Mucosa of stomach (tissue), 1 donor: Measurements from ENCODE around the gene LRRC38.
"Not testable (repeated sequence)": the region's sequence is repeated elsewhere in the genome, so short reads cannot be mapped to it uniquely, and the experiment has no call there.

Experiments
- H3K27me3 ChIP-seq: one replicate; pipeline ENCODE4 v1.7.0; 2013; ENCODE audit warnings: mild to moderate bottlenecking, low read length; ENCODE audit not compliant: control insufficient read depth, insufficient read depth
- H3K36me3 ChIP-seq: one replicate; pipeline ENCODE4 v1.7.0; 2013; ENCODE audit warnings: low read length; ENCODE audit not compliant: control insufficient read depth, insufficient read depth
- H3K4me1 ChIP-seq: one replicate; pipeline ENCODE4 v1.7.0; 2013; ENCODE audit warnings: mild to moderate bottlenecking, low read length; ENCODE audit not compliant: control insufficient read depth, insufficient read depth
- H3K4me3 ChIP-seq: one replicate; pipeline ENCODE4 v1.7.0; 2013; ENCODE audit warnings: low read length
- H3K9ac ChIP-seq: one replicate; pipeline ENCODE4 v1.7.0; 2013; ENCODE audit warnings: mild to moderate bottlenecking, low read length, moderate library complexity
- H3K9me3 ChIP-seq: one replicate; pipeline ENCODE4 v1.7.0; 2013; ENCODE audit warnings: mild to moderate bottlenecking, low read length, moderate library complexity; ENCODE audit not compliant: control insufficient read depth
- donor health status: Pancreatic carcinoma.

Gene LRRC38, protein sequence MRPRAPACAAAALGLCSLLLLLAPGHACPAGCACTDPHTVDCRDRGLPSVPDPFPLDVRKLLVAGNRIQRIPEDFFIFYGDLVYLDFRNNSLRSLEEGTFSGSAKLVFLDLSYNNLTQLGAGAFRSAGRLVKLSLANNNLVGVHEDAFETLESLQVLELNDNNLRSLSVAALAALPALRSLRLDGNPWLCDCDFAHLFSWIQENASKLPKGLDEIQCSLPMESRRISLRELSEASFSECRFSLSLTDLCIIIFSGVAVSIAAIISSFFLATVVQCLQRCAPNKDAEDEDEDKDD

DNA sequence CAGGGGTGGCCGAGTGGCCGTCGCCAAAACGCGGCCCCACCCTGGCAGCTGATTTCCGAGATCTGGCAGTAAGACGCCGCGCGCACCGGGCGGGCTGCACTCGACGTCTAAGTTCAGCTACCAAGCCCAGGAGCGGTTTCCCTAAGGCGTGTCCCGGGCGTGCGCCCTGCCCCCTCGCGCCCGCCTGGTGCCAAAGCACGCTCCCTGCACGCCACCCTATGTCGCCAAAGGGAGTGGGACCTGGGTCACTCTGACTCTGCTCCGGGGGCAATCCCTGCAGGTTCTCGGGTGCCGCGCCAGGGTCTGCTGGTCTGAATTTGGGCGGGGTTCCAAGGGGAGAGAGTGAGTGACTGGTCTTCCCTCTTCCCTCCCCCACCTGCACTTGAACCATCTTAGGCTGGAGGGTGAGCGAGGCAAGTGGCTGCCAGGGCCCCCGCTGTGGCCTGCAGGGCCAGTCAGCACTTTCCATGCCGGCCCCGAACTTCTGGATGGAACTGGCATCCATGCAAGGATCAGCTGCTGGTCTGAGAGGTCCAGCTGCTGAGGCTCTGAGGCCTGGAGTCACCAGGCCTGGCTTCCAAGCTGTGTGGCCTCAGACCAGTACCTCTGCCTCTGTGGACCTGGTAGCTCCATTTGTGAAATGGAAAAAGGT is at the start of gene LRRC38:
TSS of gene LRRC38 (minus strand) at position 109 of the 652 bp plus-strand sequence. CDS start 410 bp downstream, outside the sequence.
- Histone ChIP-seq H3K4me3 (no peak within 1 kb of the TSS), H3K9ac (no peak within 1 kb of the TSS), H3K4me1 (no peaks in the 10 kb centered on the region), H3K27me3 (peaks cover 60% of the 10 kb centered on the region), H3K36me3 (no peaks in the 10 kb centered on the region), H3K9me3 (no peaks in the 10 kb centered on the region)

DNA sequence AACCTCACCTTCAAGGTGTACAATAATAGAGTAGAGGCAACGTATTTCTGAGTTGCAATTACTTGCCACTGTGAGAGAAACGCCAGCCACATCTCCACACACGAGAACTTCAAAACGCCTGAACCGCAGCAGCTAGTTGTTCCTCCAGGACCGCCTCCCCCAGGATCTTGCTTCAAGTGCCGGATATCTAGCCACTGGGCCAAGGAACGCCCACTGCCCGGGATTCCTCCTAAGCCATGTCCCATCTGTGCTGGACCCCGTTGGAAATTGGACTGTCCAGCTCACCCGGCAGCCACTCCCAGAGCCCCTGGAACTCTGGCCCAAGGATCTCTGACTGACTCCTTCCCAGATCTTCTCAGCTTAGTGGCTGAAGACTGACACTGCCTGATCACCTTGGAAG is 49.2 kb upstream of the LRRC38 start:
- not testable (repeated sequence) for H3K9ac ChIP-seq, H3K27me3 ChIP-seq, H3K36me3 ChIP-seq, H3K4me1 ChIP-seq, H3K9me3 ChIP-seq, H3K4me3 ChIP-seq

DNA sequence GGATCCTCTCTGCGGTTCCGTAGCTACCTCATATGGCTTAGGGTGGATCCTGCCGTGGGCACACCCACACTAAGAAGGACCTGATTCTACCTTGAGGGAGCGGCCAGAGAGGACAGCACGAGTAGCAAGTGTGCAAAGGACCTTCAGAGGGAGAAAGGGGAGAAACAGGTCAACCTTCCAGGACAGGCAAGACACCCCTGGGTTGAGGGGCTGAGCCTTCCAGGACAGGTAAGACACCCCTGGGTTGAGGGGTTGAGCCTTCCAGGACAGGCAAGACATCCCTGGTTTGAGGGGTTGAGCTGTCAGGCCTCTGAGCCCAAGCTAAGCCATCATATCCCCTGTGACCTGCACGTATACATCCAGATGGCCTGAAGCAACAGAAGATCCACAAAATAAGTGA is 46.7 kb upstream of the LRRC38 start:
- Histone ChIP-seq H3K9me3 (no peaks in the 10 kb centered on the region), H3K4me1 (no peaks in the 10 kb centered on the region), H3K36me3 (no peaks in the 10 kb centered on the region), H3K9ac (no peak overlapping the region), H3K4me3 (no peak overlapping the region), H3K27me3 (no peaks in the 10 kb centered on the region)

DNA sequence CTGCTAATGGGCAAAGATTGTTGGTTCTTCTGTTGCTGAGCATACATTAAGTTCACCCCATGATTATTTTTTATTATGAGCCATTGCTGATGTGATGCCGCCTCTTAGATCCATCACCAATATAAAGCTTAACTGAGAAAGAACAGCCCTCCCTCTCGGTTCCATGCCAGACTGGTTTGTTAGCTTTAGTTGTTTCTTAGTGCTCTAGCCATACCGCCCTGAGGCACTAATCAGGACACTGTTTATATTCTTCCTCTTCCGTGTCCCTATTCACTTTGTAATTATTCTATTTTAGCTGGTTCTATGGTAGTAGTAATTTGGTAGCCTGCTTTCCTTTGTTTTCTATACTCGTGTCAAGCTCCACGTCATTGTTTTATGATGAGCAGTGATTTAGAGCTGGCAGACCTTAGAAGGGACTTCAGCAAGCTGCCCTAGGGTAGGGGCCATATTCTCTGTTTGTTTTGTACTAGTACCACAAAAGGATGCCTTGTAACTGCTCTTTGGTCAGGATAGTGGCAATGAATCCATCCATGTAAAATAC is 42.5 kb upstream of the LRRC38 start:
- Histone ChIP-seq H3K9ac (no peak overlapping the region), H3K27me3 (no peaks in the 10 kb centered on the region), H3K4me3 (no peak overlapping the region), H3K9me3 (no peaks in the 10 kb centered on the region), H3K36me3 (no peaks in the 10 kb centered on the region), H3K4me1 (no peaks in the 10 kb centered on the region)

DNA sequence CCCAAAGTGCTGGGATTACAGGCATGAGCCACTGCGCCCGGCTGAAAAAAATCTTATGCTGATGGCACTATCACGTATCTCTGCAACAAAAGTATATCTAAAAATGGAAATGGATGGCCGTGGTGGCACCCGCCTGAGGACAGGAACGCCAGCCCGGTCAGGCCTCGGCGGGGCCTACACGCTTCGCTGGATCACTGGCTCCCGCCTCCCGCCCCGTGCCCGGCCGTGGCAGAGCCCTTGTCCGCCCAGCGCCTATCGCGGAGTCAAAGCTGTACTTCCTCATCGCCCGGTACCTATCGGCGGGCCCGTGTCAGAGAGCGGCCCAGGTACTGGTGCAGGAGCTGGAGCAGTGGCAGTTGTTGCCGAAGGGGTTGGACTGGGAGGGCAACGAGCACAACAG is 41.0 kb upstream of the LRRC38 start:
- Histone ChIP-seq H3K36me3 (no peaks in the 10 kb centered on the region), H3K9ac (no peak overlapping the region), H3K9me3 (no peaks in the 10 kb centered on the region), H3K27me3 (no peaks in the 10 kb centered on the region), H3K4me1 (no peaks in the 10 kb centered on the region), H3K4me3 (no peak overlapping the region)

DNA sequence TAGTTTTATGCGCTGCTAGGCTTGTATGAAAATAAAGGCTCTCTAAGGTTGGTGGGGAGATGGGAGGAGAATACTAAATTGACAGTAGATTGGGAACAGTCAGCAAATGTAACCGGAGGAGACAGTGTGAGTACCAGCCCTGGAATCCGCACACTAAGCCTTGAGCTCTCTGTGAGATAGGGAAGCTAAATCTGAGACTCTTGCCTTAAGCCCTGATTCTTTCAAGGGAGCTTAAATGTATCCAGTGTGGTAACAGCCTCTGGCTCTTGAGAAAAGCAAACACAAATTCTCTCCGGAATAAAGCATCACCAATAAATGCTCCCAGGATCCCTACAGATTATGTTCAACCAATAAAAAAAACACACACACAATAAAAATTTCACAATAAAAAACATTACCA is 36.9 kb upstream of the LRRC38 start:
- Histone ChIP-seq H3K4me3 (no peak overlapping the region), H3K9ac (no peak overlapping the region), H3K9me3 (no peaks in the 10 kb centered on the region), H3K27me3 (no peaks in the 10 kb centered on the region), H3K4me1 (no peaks in the 10 kb centered on the region), H3K36me3 (no peaks in the 10 kb centered on the region)

DNA sequence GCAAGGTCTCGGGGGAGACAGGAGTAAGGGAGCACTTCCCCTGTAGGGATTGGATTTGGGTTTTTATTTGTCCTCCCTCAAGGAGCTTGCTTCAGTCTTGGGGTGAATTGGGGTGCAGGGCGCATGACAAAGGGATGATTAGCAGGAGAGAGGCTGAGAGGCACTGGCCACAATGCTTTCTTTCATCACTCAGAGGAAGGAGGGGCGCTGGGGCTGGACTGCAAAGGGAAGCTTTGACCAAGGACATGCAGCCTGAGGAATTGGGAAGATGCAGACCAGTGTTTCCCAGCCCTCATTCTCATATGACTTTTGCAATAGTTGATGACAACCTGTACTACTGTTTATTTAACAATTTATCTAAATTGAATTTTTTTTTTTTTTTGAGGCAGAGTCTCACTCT is 35.7 kb upstream of the LRRC38 start:
- no peaks in the 10 kb centered on the region for H3K36me3 ChIP-seq
- no peaks in the 10 kb centered on the region for H3K27me3 ChIP-seq
- no peaks in the 10 kb centered on the region for H3K4me1 ChIP-seq
- H3K9me3 ChIP-seq = no peaks in the 10 kb centered on the region
- H3K4me3 ChIP-seq = no peak overlapping the region
- no peak overlapping the region for H3K9ac ChIP-seq

DNA sequence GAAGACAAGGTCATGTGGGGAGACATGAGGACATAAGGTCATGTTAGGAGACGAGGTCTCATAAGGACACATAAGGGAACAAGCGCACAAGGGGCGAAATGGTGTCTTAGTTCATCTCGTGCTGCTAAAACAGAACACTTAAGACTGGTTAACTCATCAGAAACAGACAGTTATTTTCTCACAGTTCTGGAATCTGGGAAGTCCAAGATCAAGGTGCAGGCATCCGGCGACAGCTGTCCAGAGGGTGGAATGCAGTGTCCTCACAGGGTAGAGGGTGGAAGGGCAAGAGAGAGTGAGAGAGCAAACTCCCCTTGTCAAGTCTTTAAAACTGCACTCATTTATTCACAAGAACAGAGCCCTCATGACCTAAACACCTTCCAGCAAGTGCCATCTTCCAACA is 35.2 kb upstream of the LRRC38 start:
- H3K36me3 ChIP-seq = no peaks in the 10 kb centered on the region
- H3K4me1 ChIP-seq = no peaks in the 10 kb centered on the region
- H3K9ac ChIP-seq = no peak overlapping the region
- no peak overlapping the region for H3K4me3 ChIP-seq
- no peaks in the 10 kb centered on the region for H3K9me3 ChIP-seq
- no peaks in the 10 kb centered on the region for H3K27me3 ChIP-seq

DNA sequence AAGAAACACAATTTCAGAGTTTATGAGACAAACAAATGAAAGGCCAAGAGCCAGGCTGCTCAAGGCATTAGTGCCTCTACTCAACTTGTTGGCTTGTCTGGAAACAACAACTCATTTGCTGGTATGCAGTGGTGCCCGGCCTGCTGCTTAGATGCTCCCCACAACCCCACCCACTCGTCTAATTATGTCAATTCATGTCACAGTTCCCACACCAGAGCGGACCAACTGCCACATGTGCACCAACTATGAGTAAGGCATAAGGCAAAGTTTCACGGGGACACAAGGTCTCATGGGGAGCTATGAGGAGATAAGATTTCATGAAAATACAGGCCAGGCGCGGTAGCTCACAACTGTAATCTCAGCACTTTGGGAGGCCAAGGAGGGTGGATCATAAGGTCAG is 34.5 kb upstream of the LRRC38 start:
- H3K4me3 ChIP-seq = no peak overlapping the region
- H3K4me1 ChIP-seq = no peaks in the 10 kb centered on the region
- H3K36me3 ChIP-seq = no peaks in the 10 kb centered on the region
- H3K9me3 ChIP-seq = no peaks in the 10 kb centered on the region
- H3K9ac ChIP-seq = no peak overlapping the region
- H3K27me3 ChIP-seq = no peaks in the 10 kb centered on the region

DNA sequence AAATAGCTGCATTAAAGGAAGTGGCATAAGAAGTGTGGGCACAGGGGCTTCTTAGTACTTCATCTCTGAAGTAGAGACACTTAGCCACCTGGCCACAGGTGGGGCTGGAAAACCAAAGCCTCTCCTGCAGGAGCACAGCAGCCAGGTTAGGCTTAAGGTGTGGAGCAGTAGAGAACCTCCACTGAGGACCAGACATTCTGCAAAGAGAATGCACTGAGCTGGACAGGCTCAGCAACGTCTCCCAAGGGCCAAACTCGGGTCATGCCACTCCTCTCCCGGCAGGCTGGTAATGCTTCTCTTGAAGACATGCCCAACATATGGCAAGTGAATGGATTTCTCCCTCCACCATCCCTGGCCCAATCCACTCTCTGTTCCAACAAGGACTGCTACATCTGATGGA is 33.0 kb upstream of the LRRC38 start:
- Histone ChIP-seq H3K4me1 (no peaks in the 10 kb centered on the region), H3K36me3 (no peaks in the 10 kb centered on the region), H3K9me3 (no peaks in the 10 kb centered on the region), H3K4me3 (no peak overlapping the region), H3K27me3 (no peaks in the 10 kb centered on the region), H3K9ac (no peak overlapping the region)

DNA sequence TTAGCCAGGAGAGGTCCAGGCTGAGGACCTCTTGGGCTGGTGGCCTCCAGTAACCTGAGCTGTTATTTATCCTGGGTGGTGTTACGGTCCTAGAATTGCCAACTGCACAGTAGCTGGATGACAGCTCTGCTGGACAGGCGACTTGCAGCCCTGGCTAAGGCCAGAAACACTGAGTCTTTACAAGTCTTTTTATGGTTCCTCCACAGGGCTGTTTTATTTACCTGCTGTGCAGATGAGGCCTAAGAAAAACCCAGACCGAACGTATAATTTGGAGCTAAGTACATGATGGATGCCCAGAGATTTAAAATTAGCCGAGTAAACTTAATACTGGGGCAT is 30.4 kb upstream of the LRRC38 start:
- no peak overlapping the region for H3K4me3 ChIP-seq
- H3K9ac ChIP-seq = no peak overlapping the region
- no peaks in the 10 kb centered on the region for H3K27me3 ChIP-seq
- H3K36me3 ChIP-seq = no peaks in the 10 kb centered on the region
- no peaks in the 10 kb centered on the region for H3K9me3 ChIP-seq
- H3K4me1 ChIP-seq = no peaks in the 10 kb centered on the region

DNA sequence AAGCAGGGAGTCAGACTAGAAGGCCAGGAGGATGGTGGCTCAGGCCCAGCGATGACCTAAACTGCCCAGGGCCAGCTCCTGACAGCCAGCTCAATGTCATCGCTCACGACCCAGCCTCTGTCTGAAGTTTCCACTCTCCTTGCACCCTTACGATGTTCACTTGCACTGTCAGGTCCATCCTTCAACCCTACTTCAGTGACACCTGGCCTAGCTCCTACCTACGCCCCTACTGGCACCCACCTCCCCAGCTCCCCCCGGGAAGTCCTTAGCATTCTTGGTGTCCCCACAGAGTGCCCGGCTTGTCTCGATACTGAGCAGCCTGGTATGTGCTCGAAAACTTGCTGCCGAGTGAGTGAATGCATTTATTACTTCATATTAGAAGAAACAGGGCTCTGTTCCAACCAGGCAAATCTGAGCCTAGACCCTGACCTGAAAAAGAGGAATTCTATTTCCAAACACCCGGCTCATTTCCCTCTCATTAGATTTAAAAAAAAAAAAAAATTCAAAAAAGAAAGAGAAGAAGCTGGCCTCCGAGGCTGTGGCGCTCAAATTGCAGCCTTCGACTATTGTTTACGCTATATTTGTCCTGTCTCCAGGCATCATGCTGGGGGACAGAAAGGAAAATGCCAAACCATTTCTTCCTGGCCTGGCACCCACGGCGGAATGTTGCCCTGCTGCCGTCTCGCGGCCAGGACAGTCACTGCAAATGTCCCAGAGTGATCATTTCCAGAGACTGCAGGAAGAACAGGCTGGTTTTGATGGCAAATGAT is 29.8 kb upstream of the LRRC38 start:
- H3K36me3 ChIP-seq = no peaks in the 10 kb centered on the region
- no peaks in the 10 kb centered on the region for H3K27me3 ChIP-seq
- no peaks in the 10 kb centered on the region for H3K4me1 ChIP-seq
- H3K9ac ChIP-seq = no peak overlapping the region
- no peak overlapping the region for H3K4me3 ChIP-seq
- H3K9me3 ChIP-seq = no peaks in the 10 kb centered on the region
